Ishikawa (cell line): Measurements from ENCODE around the gene DOCK1.

Source experiments
- CREB1 ChIP-seq: IDR thresholded peaks from 2 replicates; pipeline ENCODE4 v1.6.1; 2012; ENCODE audit warnings: low read depth
- EGR1 ChIP-seq: IDR thresholded peaks from 2 replicates; pipeline ENCODE4 v1.6.1; 2012
- EP300 ChIP-seq: IDR thresholded peaks from 2 replicates; pipeline ENCODE4 v1.6.1; 2012; ENCODE audit warnings: borderline replicate concordance
- MAX ChIP-seq: IDR thresholded peaks from 2 replicates; pipeline ENCODE4 v1.6.1; 2012
- REST ChIP-seq: IDR thresholded peaks from 2 replicates; pipeline ENCODE4 v1.6.1; 2012; ENCODE audit warnings: low read depth, mild to moderate bottlenecking
- TAF1 ChIP-seq: IDR thresholded peaks from 2 replicates; pipeline ENCODE4 v1.6.1; 2012; ENCODE audit warnings: low read depth, mild to moderate bottlenecking
- TEAD4 ChIP-seq: IDR thresholded peaks from 2 replicates; pipeline ENCODE4 v1.6.1; 2012
- USF1 ChIP-seq: IDR thresholded peaks from 2 replicates; pipeline ENCODE4 v1.6.1; 2012
- YY1 ChIP-seq: IDR thresholded peaks from 2 replicates; pipeline ENCODE4 v1.6.1; 2012; ENCODE audit warnings: low read depth
- ZBTB7A ChIP-seq: IDR thresholded peaks from 2 replicates; pipeline ENCODE4 v1.6.1; 2012; ENCODE audit warnings: low read depth

GRCh38 chr10:127080317-127080716 lies 175.1 kb downstream of the DOCK1 start:
- no peak for TF ChIP-seq REST
- no peak for TF ChIP-seq USF1
- no peak for TF ChIP-seq CREB1
- TF ChIP-seq MAX = no peak
- no peak for TF ChIP-seq EP300
- no peak for TF ChIP-seq YY1
- TF ChIP-seq TAF1 = no peak
- TF ChIP-seq ZBTB7A = no peak
- no peak for TF ChIP-seq TEAD4
- TF ChIP-seq EGR1 = no peak
